GM12864 (cell line): ENCODE measurements around the gene EGLN1.

Experiments used
- DNase-seq: peaks from one replicate; pipeline ENCODE4 v3.0.0-alpha.2; 2011; ENCODE audit warnings: low read depth
- H3K4me3 ChIP-seq: 2 replicates; pipeline ENCODE4 v1.5.1; 2011; ENCODE audit warnings: mild to moderate bottlenecking, low read depth, low read length, control low read depth
- CTCF ChIP-seq: IDR thresholded peaks from 2 replicates; pipeline ENCODE4 v1.5.1; 2011; ENCODE audit warnings: low read depth, mild to moderate bottlenecking, moderate library complexity, low read length, control low read depth, inconsistent platforms; ENCODE audit errors: missing control alignments

EGLN1 gene

GRCh38 chr1:231318568-231318967, 103.5 kb downstream of the EGLN1 start:
- DNase-seq = no peak
- TF ChIP-seq CTCF = no peak
- no peak overlapping the region for H3K4me3 ChIP-seq

GRCh38 chr1:231318015-231318355, 104.1 kb downstream of the EGLN1 start:
- H3K4me3 ChIP-seq = no peak overlapping the region
- TF ChIP-seq CTCF = no peak
- no peak for DNase-seq

- no peak overlapping the region for H3K4me3 ChIP-seq
- TF ChIP-seq CTCF = no peak
- no peak for DNase-seq
Observed at GRCh38 chr1:231317306-231318014, 104.6 kb downstream of the EGLN1 start.

GRCh38 chr1:231315887-231316286, 106.2 kb downstream of the EGLN1 start:
- no peak for DNase-seq
- TF ChIP-seq CTCF = peak; percentile 76
- no peak overlapping the region for H3K4me3 ChIP-seq
